ENCODE measurements around the gene LTBR.
A peak's percentile ranks its signal among the peaks of the same experiment; 100 is the strongest.

LTBR gene

GRCh38 chr12:6346942-6347341 lies 37.0 kb upstream of the LTBR start:
- no peak for DNase-seq

GRCh38 chr12:6347367-6348338 lies 36.3 kb upstream of the LTBR start:
- no peak for DNase-seq

- DNase-seq, result no peak
Observed at GRCh38 chr12:6351622-6352021, 32.3 kb upstream of the LTBR start.

- DNase-seq, result no peak
Observed at GRCh38 chr12:6352193-6353173, 31.5 kb upstream of the LTBR start.

GRCh38 chr12:6354495-6355393 lies 29.2 kb upstream of the LTBR start:
- no peak for DNase-seq

- DNase-seq, result no peak
Observed at GRCh38 chr12:6355491-6356373, 28.2 kb upstream of the LTBR start.

- no peak for DNase-seq
Observed at GRCh38 chr12:6356374-6356820, 27.6 kb upstream of the LTBR start.

GRCh38 chr12:6358881-6359280 lies 25.1 kb upstream of the LTBR start:
- DNase-seq, result no peak

- DNase-seq, result no peak
Observed at GRCh38 chr12:6360080-6360571, 23.8 kb upstream of the LTBR start.

- no peak for DNase-seq
Observed at GRCh38 chr12:6360578-6361490, 23.1 kb upstream of the LTBR start.

GRCh38 chr12:6361834-6362233 lies 22.1 kb upstream of the LTBR start:
- DNase-seq, result peak; percentile 58

GRCh38 chr12:6362403-6362802 lies 21.6 kb upstream of the LTBR start:
- DNase-seq, result no peak

GRCh38 chr12:6363010-6363329 lies 21.0 kb upstream of the LTBR start:
- no peak for DNase-seq

- no peak for DNase-seq
Observed at GRCh38 chr12:6363330-6364043, 20.5 kb upstream of the LTBR start.

- DNase-seq, result no peak
Observed at GRCh38 chr12:6364044-6364374, 20.0 kb upstream of the LTBR start.

GRCh38 chr12:6367065-6367968 lies 16.6 kb upstream of the LTBR start:
- DNase-seq, result peak; percentile 32

GRCh38 chr12:6367969-6368892 lies 15.7 kb upstream of the LTBR start:
- DNase-seq, result no peak

Measured in fibroblast of skin of back (primary cell).